ENCODE results near the gene B9D1. TPM values are rescaled to one million over a fixed set of nuclear protein-coding genes. Genes with fewer than 3 reads are reported as not detected.

The B9D1 gene, protein sequence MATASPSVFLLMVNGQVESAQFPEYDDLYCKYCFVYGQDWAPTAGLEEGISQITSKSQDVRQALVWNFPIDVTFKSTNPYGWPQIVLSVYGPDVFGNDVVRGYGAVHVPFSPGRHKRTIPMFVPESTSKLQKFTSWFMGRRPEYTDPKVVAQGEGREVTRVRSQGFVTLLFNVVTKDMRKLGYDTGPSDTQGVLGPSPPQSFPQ
- total RNA-seq (2014; rRNA removed; shearing (Covaris generic)): 46.3 and 73.2 TPM in 2 replicates

DNA sequence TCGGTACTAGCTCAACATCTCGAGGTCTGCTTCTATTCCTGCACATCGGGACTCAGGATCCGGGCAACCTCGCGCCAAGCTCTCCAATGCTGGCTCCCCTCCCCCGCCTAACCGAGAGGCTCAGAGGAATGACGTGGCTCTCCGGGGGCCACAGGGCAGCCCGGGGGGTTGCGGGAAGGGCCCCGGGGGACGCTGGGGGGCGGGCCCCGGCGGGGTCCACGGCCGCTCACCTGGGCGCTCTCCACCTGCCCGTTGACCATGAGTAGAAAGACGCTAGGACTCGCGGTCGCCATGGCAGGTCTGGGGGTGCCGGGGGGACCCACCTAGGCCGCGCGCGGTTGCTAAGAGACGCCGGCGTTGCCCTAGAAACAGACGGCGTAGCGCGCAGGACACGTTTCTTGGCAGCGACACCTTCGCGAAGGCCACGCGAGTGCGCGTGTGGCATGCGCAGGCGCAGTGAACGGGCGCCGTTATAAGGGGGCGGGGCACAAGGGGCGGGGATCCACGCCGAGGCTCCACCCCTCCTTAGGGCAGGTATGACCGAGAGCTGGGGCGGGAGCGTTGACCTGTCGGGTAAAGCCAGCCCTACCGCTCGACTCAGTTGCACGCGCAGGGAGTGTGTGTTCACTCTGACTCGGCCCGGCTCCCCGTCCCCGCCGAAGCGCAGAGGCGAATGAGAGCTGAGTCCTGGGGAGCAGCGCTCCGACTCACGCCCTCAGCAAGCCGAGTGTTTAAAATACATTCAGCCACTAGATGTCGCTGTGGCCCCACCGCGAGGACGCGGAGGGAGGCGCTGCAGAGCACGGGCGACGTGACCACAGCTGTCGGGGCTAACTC, at the start of gene B9D1:
Gene B9D1 (minus strand): TSS at position 447 of the 837 bp plus-strand sequence. CDS start 154 bp downstream, at position 293.
- peak; percentile 92 for DNase-seq (ENCODE audit: low spot score)

DNA sequence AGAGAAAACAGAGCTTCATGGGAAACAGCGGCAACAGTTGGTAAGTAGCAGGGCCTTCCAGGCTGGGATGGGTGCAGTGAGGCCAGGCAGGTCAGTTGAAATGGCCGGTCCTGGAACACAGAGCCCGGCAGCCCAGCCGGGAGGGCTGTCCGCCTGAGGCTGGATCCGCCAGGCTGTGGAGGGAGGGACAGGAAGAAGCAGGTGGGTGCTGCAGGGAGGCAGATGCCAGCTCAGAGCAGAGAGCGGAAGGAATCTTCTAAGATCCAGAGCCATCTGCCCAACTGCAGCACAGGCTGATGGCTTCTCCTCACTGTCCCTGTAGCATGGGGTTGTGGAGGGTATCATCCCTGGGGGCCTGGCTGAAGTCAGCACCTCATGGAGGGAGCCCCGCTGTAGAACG, 49.1 kb upstream of the B9D1 start:
- DNase-seq (ENCODE audit: low spot score): no peak

DNA sequence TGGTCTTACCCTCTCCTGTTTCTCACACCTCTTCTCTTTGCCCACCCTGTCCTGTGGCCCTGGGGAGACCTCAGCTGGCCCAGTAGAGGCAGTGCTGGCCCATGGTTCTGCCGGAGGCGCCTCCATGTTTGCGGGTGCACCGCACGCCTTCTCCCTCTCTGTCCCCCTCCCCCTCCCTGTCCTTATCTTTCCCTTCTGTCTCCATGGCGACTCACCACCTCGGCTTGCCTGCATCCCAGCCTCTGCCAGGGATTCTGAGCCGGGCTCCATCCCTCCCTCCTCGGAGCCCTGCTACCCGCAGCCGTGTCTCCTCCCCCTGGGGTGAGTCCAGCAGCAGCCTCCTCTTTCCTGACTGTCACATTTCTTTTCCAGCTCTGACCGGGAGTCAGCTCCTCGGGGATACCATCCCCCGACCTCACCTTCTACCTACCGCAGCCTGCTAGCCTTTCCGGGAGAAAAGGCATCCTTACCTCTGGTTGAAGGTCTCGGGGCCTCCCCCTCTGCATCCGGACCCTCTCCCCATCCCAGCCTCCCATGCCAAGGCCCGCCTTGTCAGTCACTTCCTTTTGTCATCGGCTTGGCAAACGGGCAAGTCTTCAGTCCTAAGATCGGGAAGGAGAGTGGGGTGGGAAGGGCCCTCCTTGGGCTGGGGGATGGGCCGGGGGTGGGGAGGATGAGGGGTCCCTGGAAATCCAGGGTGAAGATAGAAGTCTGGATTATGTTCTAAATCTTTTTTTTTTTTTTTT, 48.5 kb upstream of the B9D1 start, which contains the start of gene RNF112:
Gene RNF112 (plus strand): TSS at position 358 of the 746 bp plus-strand sequence. CDS start 177 bp downstream, at position 535.
- DNase-seq (ENCODE audit: low spot score): no peak

DNA sequence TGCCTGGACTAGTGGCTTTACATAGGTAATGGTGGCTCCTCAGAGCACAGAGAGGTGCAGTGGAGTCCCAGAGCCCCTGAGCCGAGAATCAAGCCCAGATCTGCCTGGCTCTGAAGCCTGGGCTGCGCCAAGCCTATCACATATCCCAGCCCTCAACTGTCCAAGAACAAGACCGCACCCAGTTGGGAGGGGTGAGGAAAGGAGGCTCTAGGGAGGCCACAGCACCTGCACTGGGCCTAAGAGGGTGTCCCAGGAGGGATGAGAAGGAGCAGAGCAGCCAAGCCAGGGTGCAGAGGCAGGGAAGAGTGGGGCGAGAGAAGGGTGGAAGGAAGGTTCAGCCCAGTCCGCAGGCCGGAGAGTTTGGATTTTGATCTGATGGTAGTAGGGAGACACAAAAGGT, 47.6 kb upstream of the B9D1 start:
- DNase-seq (ENCODE audit: low spot score): no peak

DNA sequence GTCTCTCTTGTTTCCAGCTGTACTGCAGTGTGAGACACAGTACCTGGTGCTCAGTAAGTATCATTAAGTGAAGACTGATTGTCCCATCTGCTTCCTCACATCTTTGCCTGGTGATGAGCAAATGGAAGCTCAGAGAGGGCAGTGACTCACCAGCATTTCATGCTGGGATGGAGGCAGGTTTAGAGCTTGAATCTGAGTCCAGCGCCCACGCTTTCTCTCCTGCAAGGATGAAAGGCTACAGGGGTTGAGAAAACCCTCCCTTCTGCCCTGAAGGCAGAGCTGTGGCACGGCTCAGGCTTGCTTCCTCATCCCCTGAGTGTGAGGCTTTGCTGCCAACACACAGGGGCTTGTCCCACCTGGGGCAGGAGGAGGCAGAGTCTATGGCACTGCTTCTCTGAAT, 47.0 kb upstream of the B9D1 start:
- no peak for DNase-seq (ENCODE audit: low spot score)

DNA sequence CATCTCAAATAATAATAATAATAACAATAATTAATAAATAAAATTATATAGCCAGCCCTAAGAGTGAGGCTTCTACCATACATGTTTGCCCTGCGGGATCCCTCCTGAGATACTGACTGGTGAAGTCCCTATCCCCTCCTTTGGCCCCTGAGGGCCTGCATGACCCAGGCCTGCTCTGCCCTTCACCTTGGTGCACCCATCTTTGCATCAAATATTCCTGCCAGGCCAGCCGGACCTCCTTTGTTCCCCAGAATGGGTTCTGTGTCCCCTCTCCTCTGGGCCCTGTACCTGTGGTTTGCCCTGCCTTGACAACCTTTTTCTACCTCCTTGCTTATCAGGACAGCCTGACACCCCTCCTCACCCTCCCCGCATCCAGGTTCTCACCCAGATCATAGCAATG, 46.5 kb upstream of the B9D1 start:
- no peak for DNase-seq (ENCODE audit: low spot score)

DNA sequence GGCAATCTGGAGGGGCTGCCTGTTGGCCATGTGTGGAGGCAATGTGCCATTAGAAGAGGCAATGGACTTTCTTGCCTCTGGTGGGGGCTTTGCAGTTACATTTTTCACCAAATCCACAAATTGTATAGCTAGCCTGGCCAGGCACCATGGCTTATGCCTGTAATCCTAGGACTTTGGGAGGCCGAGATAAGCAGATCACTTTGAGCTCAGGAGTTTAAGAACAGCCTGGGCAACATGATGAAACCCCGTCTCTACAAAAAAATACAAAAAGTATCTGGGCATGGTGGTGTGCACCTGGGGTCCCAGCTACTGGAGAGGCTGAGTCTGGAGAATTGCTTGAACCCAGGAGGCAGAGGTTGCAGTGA, 45.8 kb upstream of the B9D1 start:
- no peak for DNase-seq (ENCODE audit: low spot score)

DNA sequence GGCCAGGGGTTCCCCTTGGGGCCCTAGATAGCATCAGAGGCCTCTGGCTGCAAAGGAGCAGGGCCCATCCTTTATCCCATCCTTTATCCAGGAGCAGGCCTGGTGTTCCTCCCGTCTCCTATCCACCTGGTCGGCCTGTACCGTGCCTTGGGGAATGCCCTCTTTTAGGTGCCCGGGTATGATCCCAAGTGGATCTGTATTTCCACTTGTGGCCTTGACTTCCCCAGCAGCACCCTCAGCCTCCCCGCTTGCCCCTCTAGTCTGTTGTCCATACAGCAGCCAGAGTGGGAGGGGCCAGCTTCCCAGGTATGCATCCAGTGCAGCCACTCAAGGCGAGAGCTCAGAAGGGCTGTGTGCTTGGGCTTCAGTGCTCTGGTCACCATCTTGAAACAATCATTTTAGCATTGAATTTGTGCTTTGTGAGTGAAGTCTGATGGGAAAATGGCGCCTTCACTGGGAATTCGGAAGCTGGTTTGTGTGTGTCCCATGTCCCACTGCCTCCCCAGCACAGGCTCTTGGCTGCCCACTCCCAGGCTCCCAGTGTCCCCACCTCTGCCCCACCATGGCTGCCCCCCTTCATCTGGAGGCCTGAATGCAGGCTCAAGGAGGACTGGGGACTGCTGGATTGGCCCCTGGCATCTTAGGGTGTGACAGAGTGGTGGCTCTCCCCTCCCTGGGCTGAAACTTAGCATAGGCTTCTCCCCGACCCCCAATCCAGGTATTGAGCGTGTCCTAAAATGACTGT, 45.2 kb upstream of the B9D1 start:
- DNase-seq (ENCODE audit: low spot score): no peak

DNA sequence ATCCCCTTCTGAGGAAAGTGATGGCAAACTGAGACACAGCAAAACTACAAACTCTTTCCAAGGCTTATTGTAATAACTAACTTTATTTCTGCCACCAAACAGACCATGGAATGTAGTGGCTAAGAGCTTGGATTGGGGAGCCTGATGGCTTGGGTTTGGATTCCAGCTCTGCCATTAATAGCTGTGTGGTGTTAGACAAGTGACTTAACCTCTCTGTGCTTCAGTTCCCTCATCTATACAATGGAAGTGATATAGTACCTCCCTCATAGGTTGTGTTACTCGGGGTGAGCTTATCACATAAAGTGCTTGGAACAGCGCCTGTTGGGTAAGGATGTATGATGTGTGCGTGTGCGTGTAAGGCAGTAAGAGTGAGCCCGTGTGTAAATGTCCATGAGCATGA, 42.6 kb upstream of the B9D1 start:
- DNase-seq (ENCODE audit: low spot score): no peak

DNA sequence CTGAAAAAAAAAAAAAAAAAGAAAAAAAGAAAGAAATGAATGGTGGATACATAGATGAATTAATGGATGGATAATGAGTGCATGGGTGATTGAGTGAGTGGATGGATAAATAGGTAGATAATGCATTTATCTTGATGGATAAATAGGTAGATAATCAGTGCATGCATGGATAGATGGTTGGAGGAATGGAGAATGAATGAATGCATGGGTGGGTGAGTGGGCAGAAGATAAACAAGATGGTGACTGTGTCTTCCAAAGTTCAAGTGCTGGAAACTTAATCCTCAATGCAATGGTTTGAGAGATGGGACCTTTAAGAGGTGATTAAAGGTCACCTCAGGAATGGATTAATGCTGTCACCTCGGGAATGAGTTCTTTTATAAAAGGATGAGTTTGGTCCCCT, 41.7 kb upstream of the B9D1 start:
- no peak for DNase-seq (ENCODE audit: low spot score)

DNA sequence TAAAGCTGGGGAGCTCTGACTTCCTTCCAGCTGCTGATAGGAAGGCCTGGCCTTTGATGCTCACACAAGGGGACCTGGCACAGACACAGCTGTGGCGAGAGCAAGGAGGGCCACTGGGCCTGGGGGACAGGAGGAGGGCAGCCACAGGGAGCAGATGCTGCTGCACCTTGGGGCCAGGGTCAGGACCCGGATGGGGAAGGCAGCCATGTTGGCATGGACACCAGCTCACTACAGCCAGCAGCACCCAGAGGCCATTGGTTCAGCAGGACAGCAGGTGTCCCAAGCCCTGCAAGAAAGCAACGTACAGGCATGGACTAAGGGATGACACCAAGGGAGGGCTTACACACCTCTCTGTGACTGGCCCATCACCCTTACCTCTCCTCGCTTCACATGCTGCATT, 40.5 kb upstream of the B9D1 start:
- DNase-seq (ENCODE audit: low spot score): no peak

DNA sequence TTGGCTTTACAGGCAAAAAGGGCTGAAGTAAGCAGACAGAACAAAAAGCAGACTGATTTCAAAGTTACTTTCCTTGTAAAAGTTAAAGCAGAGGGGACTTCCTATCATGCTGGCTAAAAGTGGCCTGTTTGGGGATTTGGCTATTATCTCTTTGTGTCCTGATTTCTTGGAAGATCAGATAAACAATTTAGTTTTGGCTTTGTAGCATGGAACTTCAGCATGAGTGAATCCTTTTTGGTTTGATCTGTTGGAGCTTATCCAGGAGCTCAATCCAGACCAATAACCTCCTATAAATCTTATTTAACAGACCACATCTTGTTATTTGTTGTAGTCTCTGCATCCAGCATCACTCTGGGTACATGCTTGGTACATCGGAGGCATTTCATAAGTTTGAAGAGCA, 39.6 kb upstream of the B9D1 start:
- DNase-seq (ENCODE audit: low spot score): no peak

DNA sequence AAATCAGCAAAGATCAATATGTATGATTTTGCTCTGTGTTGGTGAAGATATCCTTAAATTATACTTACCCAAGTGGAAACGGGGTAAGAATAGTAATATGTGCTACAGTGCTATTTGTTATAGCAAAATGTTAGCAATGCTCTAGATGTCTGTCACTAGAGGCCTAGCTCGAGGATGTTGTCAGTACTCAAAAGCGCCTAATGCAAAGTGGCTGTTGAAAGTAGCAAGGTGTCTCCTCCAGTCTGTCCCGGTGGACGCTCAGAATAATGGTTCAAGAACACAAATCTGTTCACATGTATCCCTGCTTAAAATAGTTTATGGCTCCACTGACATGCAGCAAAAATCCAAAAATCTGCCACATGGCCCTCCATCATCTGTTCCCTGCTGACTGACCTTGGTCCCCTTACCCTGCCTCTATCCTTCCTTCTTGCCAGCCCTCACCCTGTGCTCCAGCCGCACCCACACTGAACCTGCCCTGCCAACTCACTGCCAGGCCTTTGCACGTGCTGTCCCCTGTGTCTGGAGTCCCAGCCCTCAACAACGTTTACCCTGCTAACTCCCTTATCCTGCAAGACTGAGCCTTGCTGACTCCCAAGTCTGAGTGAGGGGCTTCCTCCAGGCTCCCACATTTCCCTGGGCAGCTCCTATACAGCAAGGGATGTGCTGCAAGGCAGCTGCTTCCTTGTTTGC, 38.9 kb upstream of the B9D1 start:
- DNase-seq (ENCODE audit: low spot score): no peak

DNA sequence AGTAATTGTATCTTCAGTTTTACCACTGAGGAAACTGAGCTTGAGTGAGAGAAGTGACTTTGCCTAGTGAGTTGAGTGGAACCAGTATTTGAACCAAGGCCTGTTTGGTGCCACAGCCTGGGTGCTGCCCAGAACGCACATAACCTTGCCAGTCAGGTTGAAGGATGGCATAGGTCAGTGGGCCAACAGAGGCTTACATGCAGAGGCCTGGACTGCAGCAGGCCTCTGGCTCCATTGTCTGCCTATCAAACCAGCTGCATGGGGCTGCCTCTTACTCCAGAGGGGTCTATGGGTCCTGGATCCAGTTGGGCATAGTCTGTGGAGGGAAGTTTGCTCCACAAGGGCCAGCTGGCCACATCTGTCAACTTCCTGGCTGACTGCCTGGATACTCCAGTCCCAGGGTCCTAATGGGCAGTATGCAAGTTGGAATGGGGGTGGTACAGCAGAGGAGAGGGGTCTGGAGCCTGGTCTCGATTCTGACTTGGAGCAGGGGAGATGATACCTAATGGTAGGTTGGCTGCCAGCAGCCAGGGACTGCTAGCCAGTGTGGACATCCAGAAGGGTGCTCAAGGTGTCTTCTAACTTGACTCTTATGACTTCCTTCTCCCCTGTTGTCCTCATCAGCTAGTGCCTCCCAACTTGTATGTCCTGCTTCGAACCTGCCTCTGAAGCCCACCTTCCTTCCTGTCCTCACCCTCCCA, 37.4 kb upstream of the B9D1 start:
- DNase-seq (ENCODE audit: low spot score): no peak

DNA sequence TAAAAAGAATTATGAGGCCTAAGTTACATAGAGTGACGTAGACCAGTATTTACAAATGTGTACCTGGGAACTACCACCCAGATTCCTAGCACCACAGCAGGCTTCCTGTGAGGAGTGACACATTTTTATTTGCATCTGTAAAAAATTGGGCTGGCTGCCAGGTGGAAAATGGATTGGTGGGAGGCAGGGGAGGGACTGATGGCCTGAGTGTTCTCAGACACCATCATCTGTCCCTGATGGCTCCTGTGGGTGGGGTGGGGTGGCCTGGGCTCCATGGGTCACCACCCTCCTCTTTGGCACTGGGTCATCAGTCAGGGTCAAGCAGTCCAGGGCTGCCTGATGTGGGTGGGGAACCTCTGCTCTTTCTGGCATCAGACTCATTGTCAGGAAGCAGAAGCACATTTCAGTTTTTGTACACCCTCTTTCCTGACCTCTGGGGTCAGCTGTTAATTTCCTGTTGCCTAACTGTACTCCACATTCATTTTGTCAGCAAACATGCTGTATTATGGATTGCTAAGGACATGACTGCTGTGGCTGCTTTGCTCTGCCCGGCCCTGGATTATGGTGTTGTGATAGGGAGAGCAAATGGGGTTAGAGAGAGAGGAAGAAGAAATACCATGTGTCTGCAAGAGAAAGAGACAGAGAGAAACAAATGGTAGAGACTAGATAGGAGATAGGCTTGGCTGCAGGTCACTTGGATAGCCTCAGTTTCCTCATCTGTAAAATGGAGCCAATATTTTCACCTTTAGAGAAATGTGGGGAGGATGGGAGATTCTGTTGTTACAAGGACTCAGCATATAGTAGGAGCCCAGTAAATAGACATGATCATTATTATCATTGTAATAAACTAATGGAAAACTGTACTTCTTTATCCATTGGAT, 36.0 kb upstream of the B9D1 start:
- no peak for DNase-seq (ENCODE audit: low spot score)

DNA sequence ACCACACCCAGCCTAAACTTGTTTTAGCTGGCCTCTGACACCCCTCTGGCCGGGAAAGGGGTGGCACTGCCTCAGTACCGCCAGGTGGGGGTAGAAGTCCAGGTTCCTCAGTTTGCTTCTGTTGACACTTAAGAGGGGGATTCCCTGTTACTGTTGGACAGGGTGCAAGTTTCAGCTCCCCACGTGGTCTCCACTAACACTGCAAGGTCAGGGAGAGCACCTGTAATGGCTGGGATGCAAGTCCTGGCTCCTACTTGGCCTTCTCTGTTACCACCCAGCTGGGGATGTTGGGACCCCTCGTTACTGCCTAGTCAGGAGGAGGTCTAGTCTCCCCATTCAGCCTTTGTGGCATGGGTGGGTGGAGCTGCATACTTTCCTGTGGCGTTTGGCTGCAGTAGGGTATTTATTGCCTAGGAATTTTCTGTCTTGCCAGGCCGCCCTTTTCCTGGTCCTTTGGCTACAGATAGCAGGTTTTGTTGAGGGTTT, 35.1 kb upstream of the B9D1 start:
- DNase-seq (ENCODE audit: low spot score): no peak

DNA sequence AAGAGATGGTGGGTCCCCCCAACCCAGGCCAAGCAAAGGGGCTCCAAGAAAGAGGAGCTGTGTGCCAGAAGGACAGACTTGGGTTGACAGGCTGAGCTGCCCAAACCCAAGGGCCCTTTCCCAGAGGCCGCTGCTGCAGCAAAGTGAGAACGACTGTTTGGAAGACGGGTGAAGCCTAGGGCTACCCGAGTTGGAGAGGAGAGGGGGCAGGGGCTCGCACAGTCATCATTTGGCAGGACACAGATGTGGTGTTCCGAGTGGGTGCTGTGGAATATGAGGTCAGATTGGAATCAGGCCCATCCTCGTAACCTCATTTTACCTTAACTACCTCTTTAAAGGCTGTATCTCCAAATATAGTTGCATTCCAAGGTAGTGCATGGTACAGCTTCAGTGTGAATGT, 29.8 kb upstream of the B9D1 start:
- DNase-seq (ENCODE audit: low spot score): no peak

DNA sequence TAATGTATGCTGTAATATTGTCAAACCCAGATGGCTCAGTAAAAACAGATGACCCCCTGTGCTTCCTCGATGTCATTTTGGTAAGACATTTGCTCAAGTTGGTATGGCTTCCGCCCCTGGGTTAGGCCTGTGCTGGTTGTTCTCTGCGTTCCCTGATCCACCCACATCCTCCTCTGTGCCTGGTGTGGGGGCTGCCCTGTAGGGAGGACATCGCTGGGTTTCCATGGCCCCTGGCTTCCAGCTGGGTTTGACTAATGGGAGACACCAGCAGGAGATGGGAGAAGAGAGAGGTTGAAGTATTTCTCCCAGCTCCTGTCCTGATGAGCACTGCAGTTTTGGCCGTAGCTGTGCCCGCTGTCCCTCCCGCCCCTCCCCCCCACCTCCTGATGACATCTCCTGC, 28.9 kb upstream of the B9D1 start:
- DNase-seq (ENCODE audit: low spot score): no peak

DNA sequence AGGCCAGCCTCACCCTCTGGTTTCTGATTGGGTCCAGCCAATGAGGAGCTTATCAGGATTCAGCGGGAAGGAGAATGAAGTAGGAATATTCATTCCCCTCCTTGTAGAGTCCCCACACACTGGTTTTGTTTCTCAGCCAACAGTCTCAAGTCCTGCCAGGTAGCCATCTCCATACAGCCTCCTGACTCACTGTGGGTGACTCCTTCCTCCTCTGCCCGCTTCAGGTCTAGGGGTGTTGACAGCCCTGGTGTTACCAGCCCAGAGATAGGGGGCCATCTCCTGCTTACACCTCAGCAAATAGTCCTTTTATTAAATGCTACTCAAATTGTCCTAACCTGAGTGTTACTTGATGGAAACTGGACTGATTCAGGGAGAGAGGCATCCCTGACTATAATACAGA, 28.4 kb upstream of the B9D1 start:
- no peak for DNase-seq (ENCODE audit: low spot score)

Measured in H4 (cell line).